Neuron (in vitro differentiated cells): ENCODE results near the gene TMEM181.

Source experiments
- H2AFZ ChIP-seq: one replicate; pipeline ENCODE4 v1.6.1; 2013; ENCODE audit warnings: low read depth, mild to moderate bottlenecking, inconsistent platforms, low read length, moderate library complexity
- H3K27me3 ChIP-seq: one replicate; pipeline ENCODE4 v1.6.1; 2013; ENCODE audit warnings: low read length; ENCODE audit not compliant: insufficient read depth
- H3K36me3 ChIP-seq: one replicate; pipeline ENCODE4 v1.6.1; 2013; ENCODE audit warnings: low read length; ENCODE audit not compliant: insufficient read depth
- H3K4me1 ChIP-seq: one replicate; pipeline ENCODE4 v1.6.1; 2013; ENCODE audit warnings: low read length; ENCODE audit not compliant: insufficient read depth
- H3K4me3 ChIP-seq: 2 replicates; pipeline ENCODE4 v1.5.1; 2013; ENCODE audit warnings: mild to moderate bottlenecking, low read length, moderate library complexity
- H3K9me3 ChIP-seq: one replicate; pipeline ENCODE4 v1.6.1; 2013; ENCODE audit warnings: low read length

The TMEM181 gene

DNA sequence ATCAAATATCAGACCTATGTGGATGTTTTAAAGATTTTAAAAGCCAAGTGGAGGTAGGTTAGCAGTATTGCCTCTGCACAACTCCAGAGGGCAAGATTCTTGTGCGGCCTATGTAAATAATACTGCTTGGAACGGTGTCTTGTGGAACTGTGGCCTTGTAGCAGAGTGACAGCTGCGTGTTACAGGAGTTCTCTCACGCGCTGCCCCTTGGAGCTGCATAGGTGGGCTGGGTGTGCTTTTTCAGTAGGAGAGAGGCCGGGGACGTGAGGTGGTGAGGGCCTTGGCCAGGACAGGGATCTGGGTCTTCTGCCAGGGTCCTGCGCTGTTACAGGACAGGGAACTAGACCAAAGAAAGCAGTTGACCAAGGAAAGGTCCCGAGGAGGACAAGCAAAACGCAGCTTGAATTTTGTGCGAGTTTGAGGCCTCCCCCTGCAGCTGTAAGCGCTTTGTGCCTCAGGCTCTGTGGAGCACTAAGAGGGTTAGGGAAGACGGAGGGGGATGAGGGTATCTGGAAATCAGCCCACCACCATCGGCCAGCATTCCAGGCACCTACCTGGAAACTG, 1.5 kb downstream of the TMEM181 start:
- peaks cover 23% of the 10 kb centered on the region for H3K4me1 ChIP-seq

GRCh38 chr6:158561938-158562337, 2.0 kb downstream of the TMEM181 start:
- Histone ChIP-seq H3K4me1 (peaks cover 23% of the 10 kb centered on the region), H3K36me3 (no peaks in the 10 kb centered on the region), H3K4me3 (no peak overlapping the region), H3K9me3 (no peaks in the 10 kb centered on the region), H2AFZ (no peak overlapping the region), H3K27me3 (no peaks in the 10 kb centered on the region)

More for the DNA sequence above, 1.5 kb downstream of the TMEM181 start:
- Histone ChIP-seq H3K36me3 (no peaks in the 10 kb centered on the region), H3K27me3 (no peaks in the 10 kb centered on the region), H3K4me3 (peak overlapping the region; percentile 72), H2AFZ (no peak overlapping the region), H3K9me3 (no peaks in the 10 kb centered on the region)

GRCh38 chr6:158564243-158565121, 4.6 kb downstream of the TMEM181 start:
- Histone ChIP-seq H3K27me3 (no peaks in the 10 kb centered on the region), H2AFZ (no peak overlapping the region), H3K36me3 (no peaks in the 10 kb centered on the region), H3K9me3 (no peaks in the 10 kb centered on the region), H3K4me3 (no peak overlapping the region), H3K4me1 (peaks cover 21% of the 10 kb centered on the region)

DNA sequence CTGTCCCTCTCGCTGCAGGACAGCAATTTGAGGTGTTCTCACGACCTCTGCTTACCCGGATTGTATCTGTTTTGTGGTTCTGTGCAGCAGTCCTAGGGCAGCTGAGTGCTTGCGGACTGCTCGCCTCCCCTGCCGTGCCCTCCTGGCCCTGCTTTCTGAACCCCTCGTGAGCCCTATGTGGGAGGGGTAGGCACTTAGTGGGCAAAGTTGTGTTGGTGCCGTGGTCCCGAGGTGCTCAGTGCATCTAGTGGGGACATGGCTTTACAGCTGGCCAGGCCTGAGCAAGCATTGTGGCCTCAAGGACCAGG, 5.2 kb downstream of the TMEM181 start:
- Histone ChIP-seq H3K9me3 (no peaks in the 10 kb centered on the region), H3K36me3 (no peaks in the 10 kb centered on the region), H3K4me1 (peaks cover 19% of the 10 kb centered on the region), H3K4me3 (no peak overlapping the region), H2AFZ (no peak overlapping the region), H3K27me3 (no peaks in the 10 kb centered on the region)

- Histone ChIP-seq H2AFZ (no peak overlapping the region), H3K27me3 (no peaks in the 10 kb centered on the region), H3K4me3 (no peak overlapping the region), H3K9me3 (no peaks in the 10 kb centered on the region), H3K36me3 (no peaks in the 10 kb centered on the region), H3K4me1 (peaks cover 19% of the 10 kb centered on the region)
Observed at GRCh38 chr6:158565482-158566040, 5.7 kb downstream of the TMEM181 start.

DNA sequence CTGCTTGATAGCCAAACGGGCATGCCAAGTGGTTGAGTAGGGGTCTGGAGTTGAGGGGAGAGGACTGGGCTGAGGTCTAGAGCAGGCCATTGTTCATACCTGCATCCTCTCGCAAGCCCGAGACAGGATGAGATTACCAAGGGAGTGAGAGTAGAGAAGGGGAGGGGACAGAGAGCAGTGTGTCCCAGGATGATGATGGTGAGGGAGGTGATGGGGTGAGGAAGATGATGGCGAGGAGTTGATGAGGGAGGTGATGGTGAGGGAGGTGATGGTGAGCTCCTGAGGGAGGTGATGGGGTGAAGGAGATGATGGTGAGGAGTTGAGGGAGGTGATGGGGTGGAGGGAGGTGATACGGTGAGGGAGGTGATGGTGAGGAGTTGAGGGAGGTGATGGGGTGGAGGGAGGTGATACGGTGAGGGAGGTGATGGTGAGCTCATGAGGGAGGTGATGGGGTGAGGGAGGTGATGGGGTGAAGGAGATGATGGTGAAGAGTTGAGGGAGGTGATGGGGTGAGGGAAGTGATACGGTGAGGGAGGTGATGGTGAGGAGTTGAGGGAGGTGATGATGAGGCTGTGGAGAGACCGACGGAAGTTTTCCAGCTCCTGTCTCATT, 6.4 kb downstream of the TMEM181 start:
- Histone ChIP-seq H3K36me3 (no peaks in the 10 kb centered on the region), H3K9me3 (no peaks in the 10 kb centered on the region), H3K4me3 (no peak overlapping the region), H3K4me1 (peaks cover 12% of the 10 kb centered on the region), H3K27me3 (no peaks in the 10 kb centered on the region), H2AFZ (no peak overlapping the region)

- H3K27me3 ChIP-seq, result no peaks in the 10 kb centered on the region
- peaks cover 4% of the 10 kb centered on the region for H3K4me1 ChIP-seq
- H3K4me3 ChIP-seq, result no peak overlapping the region
- H2AFZ ChIP-seq, result no peak overlapping the region
- H3K9me3 ChIP-seq, result no peaks in the 10 kb centered on the region
- H3K36me3 ChIP-seq, result no peaks in the 10 kb centered on the region
Observed at GRCh38 chr6:158567152-158567551, 7.3 kb downstream of the TMEM181 start.

- Histone ChIP-seq H3K36me3 (no peaks in the 10 kb centered on the region), H3K4me1 (no peaks in the 10 kb centered on the region), H3K4me3 (no peak overlapping the region), H3K27me3 (no peaks in the 10 kb centered on the region), H2AFZ (no peak overlapping the region), H3K9me3 (no peaks in the 10 kb centered on the region)
Observed at GRCh38 chr6:158567871-158568401, 8.0 kb downstream of the TMEM181 start.

DNA sequence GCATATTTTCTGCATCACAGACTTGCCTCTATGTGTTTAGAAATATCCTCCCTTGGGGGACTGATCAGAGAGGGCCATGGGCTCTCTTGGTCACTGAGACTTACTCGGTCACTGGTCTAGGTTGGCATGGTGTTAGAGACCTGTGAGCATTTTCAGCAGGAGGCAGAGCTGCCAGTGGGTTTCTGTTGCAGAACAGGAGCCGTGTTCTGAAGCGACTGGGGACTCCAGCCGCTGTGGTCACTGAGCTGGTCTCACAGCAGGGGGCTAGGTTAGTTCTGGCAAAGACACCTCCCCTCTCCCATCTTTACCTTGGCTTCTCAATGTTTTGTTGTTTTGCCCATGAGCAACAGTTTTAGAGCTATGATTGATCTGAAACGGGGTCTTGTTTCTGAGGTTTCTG, 8.7 kb downstream of the TMEM181 start:
- H3K36me3 ChIP-seq, result no peaks in the 10 kb centered on the region
- no peaks in the 10 kb centered on the region for H3K9me3 ChIP-seq
- H3K4me3 ChIP-seq, result no peak overlapping the region
- H3K27me3 ChIP-seq, result no peaks in the 10 kb centered on the region
- H3K4me1 ChIP-seq, result no peaks in the 10 kb centered on the region
- H2AFZ ChIP-seq, result no peak overlapping the region

DNA sequence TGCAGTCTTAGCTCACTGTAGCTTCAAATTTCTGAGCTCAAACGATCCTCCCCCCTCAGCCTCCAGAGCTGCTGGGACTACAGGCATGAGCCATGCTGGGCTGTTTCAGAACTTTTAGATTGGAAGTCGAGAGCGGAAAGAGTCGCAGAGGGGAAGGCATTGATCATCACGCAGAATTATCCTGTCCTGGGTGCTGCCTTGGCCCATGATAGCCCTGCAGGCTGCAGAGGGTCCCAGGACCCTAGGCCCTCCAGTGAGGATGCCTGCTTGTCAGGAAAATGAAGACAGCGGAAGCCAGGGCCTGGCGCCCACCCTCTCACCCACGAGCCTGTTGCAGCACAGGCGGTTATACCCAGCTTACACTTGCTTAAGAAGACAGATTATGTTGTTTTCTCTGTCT, 9.1 kb downstream of the TMEM181 start:
- Histone ChIP-seq H3K36me3 (peaks cover under 1% of the 10 kb centered on the region), H3K9me3 (no peaks in the 10 kb centered on the region), H3K4me3 (no peak overlapping the region), H3K27me3 (no peaks in the 10 kb centered on the region), H2AFZ (no peak overlapping the region), H3K4me1 (no peaks in the 10 kb centered on the region)

DNA sequence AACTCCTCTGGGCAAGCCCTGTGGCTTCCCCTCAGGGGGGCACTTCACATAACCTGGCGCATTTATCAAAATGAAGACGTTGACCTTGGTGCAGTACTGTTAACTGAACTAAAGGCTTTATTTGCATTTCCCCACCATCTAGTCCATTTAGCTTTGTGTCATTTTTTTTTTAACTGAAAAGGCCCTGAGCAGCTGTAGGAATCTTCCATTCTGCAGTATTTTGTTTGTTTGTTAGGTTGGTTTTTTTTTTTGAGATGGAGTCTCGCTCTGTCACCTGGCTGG, 10.7 kb downstream of the TMEM181 start:
- Histone ChIP-seq H3K27me3 (no peaks in the 10 kb centered on the region), H2AFZ (no peak overlapping the region), H3K4me3 (no peak overlapping the region), H3K36me3 (peaks cover 9% of the 10 kb centered on the region), H3K9me3 (no peaks in the 10 kb centered on the region), H3K4me1 (no peaks in the 10 kb centered on the region)

DNA sequence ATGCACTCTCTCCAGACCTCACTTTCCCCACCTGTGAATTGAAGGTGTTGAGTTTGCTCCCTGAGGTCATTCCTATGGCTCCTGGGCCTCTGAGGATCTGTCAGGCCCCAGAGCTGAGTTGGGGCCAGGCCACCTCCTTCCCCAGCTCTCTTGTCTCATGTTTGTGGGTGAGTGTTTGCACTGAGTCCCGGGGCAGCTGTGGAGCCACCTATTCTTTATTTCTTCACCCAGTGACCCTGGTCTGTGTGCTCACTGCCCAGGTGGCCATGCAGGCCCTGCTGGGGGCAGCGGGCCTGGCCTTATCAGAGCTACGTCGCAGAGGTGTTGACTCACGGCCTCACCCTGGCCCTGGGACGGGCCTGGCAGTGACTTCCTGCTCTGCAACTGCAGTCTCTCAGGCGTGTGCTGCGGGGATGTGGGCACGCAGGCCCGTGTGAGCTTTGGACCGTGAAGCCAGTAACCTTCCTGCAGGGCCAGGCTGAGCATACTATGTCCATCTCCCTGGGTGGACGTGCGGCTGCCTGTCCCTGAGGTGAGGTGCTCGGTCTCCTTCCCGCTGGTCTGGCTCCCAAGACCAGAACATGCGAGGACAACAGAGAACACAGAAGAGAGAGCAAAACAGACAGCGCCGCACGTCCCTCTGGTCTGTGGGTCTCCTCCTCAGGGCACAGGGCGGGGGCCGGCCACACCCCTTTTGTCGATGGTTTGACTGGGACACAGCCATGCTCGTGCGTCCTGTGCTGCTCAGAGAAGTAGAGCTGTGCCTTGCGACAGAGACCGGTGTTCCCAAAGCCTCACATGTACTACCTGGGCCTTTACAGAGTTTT, 12.1 kb downstream of the TMEM181 start:
- peaks cover 9% of the 10 kb centered on the region for H3K36me3 ChIP-seq
- no peak overlapping the region for H2AFZ ChIP-seq
- H3K4me1 ChIP-seq, result no peaks in the 10 kb centered on the region
- H3K4me3 ChIP-seq, result no peak overlapping the region
- H3K9me3 ChIP-seq, result no peaks in the 10 kb centered on the region
- no peaks in the 10 kb centered on the region for H3K27me3 ChIP-seq
